Ascending aorta (tissue), 2 donors: Measurements from ENCODE around the gene TTLL5. TPM values are rescaled to one million over a fixed set of nuclear protein-coding genes. Genes with fewer than 3 reads are reported as not detected.
A peak's percentile ranks its signal among the peaks of the same experiment; 100 is the strongest.

Experiments used
- DNase-seq, 2 donors: peaks; one replicate each; pipeline ENCODE4 v3.0.0-alpha.2; 2019; ENCODE audit warnings: low spot score in 2 of 2
- H3K27ac ChIP-seq, 2 donors: fragments of 200-600 bp; sonication (generic); one replicate each; pipeline ENCODE4 v1.5.1; 2016 to 2017; ENCODE audit warnings: mild to moderate bottlenecking in 1 of 2
- H3K27me3 ChIP-seq: fragments of 200-600 bp; sonication (generic); one replicate; pipeline ENCODE4 v1.5.1; 2017
- H3K36me3 ChIP-seq, 2 donors: fragments of 200-600 bp; sonication (generic); one replicate each; pipeline ENCODE4 v1.5.1; 2016
- H3K4me1 ChIP-seq, 2 donors: fragments of 200-600 bp; sonication (generic); one replicate each; pipeline ENCODE4 v1.5.1; 2016 to 2017; ENCODE audit warnings: mild to moderate bottlenecking in 1 of 2
- H3K4me3 ChIP-seq, 2 donors: fragments of 200-600 bp; sonication (generic); one replicate each; pipeline ENCODE4 v1.5.1; 2016 to 2017; ENCODE audit warnings: mild to moderate bottlenecking in 1 of 2
- H3K9me3 ChIP-seq, 2 donors: fragments of 200-600 bp; sonication (generic); one replicate each; pipeline ENCODE4 v1.5.1; 2016
- intact Hi-C: fragments of 100-400 bp; cut with DNase I; formaldehyde crosslinking; loops from one replicate; pipeline ENCODE4 v1.15.1; 2023
- total RNA-seq: library from RNA; depleted of rRNA; stranded (reverse); fragments of >200 nt; gene quantifications from one replicate; pipeline ENCODE4 v1.1.0, GENCODE V29; 2016
- TF ChIP-seq, protein P1 (sequence below), 3 experiments: fragments of 200-600 bp in 2 of 3; fragments of 450-650 bp in 1 of 3; sonication (generic) in 2 of 3; IDR thresholded peaks; one replicate each; pipeline ENCODE4 v1.5.1; 2016 to 2019; ENCODE audit warnings: antibody characterized with exemption in 3 of 3, mild to moderate bottlenecking in 1 of 3, moderate library complexity in 1 of 3

TTLL5 gene
- total RNA-seq, 1 donor from 2014 or later: 43.1 TPM

GRCh38 chr14:75865531-75865930, 204.5 kb downstream of the TTLL5 start:
- peaks cover 7 to 16% of the 10 kb centered on the region in 2 donors for H3K4me1 ChIP-seq
- H3K9me3 ChIP-seq: no peaks in the 10 kb centered on the region
- H3K27me3 ChIP-seq: no peaks in the 10 kb centered on the region
- H3K4me3 ChIP-seq: no peak overlapping the region
- H3K27ac ChIP-seq: no peak overlapping the region
- intact Hi-C loops: loop anchor here (5.0 to 10.0 kb wide), 3 partner anchors 38 to 153 kb away; no protein-coding TSS in a partner anchor
- no peak for DNase-seq
- no peaks in the 10 kb centered on the region for H3K36me3 ChIP-seq
- TF ChIP-seq, protein P1, sequence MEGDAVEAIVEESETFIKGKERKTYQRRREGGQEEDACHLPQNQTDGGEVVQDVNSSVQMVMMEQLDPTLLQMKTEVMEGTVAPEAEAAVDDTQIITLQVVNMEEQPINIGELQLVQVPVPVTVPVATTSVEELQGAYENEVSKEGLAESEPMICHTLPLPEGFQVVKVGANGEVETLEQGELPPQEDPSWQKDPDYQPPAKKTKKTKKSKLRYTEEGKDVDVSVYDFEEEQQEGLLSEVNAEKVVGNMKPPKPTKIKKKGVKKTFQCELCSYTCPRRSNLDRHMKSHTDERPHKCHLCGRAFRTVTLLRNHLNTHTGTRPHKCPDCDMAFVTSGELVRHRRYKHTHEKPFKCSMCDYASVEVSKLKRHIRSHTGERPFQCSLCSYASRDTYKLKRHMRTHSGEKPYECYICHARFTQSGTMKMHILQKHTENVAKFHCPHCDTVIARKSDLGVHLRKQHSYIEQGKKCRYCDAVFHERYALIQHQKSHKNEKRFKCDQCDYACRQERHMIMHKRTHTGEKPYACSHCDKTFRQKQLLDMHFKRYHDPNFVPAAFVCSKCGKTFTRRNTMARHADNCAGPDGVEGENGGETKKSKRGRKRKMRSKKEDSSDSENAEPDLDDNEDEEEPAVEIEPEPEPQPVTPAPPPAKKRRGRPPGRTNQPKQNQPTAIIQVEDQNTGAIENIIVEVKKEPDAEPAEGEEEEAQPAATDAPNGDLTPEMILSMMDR (IDR thresholded peaks at IDR 0.05): no peak

DNA sequence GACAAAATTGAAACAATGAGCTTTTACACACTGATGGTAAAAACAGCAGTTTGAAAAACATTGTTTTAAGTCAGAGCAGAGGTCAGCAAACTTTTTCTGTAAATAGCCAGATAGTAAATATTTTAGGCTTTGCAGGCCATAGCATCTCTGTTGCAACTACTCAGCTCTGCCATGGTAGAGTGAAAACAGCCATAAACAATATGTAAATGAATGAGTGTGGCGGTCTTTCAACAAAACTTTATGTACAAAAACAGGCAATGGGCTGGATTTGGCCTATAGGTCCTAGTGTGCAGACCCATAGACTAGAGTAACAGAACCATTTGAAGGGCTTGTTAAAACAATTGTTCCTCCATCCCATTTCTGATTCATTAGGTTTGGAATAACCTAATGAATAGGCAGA, 205.9 kb downstream of the TTLL5 start:
- Histone ChIP-seq H3K27ac (no peak overlapping the region), H3K4me1 (peaks cover 7 to 12% of the 10 kb centered on the region in 2 donors), H3K4me3 (no peak overlapping the region), H3K36me3 (no peaks in the 10 kb centered on the region), H3K27me3 (no peaks in the 10 kb centered on the region), H3K9me3 (no peaks in the 10 kb centered on the region)
- TF ChIP-seq, protein P1 (IDR thresholded peaks at IDR 0.05): no peak
- no peak for DNase-seq
- intact Hi-C loops: loop anchor here (5.0 to 10.0 kb wide), 3 partner anchors 40 to 155 kb away; no protein-coding TSS in a partner anchor

- intact Hi-C loops: no loop called here
- Histone ChIP-seq H3K4me3 (no peak overlapping the region), H3K27me3 (no peaks in the 10 kb centered on the region), H3K36me3 (no peaks in the 10 kb centered on the region), H3K9me3 (no peaks in the 10 kb centered on the region), H3K4me1 (peaks cover 7 to 14% of the 10 kb centered on the region in 2 donors), H3K27ac (no peak overlapping the region)
- TF ChIP-seq, protein P1 (IDR thresholded peaks at IDR 0.05): no peak
- no peak for DNase-seq
Observed at GRCh38 chr14:75871181-75871880, 210.3 kb downstream of the TTLL5 start.

DNA sequence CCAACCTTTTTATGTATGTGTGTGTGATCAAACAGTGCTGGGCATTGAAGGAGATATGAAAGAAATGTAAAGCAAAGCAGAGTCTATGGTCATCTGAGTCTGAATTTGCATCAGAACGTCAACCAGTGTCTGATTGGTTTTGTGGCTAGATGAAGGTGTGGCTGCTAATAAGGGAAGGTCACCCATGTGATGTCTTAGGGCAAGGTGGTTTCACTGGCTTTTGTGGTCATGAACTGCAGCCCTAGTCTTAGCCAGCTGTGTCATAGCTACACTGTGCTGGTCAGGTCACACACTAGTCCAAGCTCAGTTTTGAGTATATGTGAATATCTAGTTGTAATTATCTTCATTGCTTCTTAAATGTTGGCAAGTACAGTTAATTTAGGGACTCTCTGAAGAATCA, 214.9 kb downstream of the TTLL5 start:
- Histone ChIP-seq H3K27ac (no peak overlapping the region), H3K36me3 (no peaks in the 10 kb centered on the region), H3K4me3 (no peak overlapping the region), H3K4me1 (peaks cover 0 to 4% of the 10 kb centered on the region in 2 donors), H3K9me3 (no peaks in the 10 kb centered on the region), H3K27me3 (no peaks in the 10 kb centered on the region)
- no peak for DNase-seq
- TF ChIP-seq, protein P1 (IDR thresholded peaks at IDR 0.05): no peak
- intact Hi-C loops: no loop called here

DNA sequence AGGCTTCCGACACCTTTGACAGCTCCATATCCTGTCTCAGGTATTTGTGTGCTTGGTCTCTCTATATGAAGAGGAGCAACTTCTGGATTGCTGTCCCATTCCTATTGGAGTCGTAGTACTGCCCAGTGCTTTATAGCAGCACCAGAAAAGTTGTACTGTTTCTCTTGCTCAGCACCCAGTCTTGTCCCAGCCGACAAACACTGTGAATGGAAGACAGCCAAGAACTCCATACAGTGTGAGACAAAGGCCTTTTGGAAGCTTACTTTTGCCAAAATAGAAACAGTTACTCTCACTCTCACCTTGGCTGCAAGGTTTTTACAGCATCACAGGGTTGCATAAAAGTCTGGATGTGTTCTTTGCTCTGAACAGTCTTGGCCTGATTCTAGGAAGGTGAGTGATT, 215.5 kb downstream of the TTLL5 start:
- intact Hi-C loops: no loop called here
- peaks cover 0 to 4% of the 10 kb centered on the region in 2 donors for H3K4me1 ChIP-seq
- H3K27me3 ChIP-seq: no peaks in the 10 kb centered on the region
- TF ChIP-seq, protein P1 (IDR thresholded peaks at IDR 0.05): no peak
- no peaks in the 10 kb centered on the region for H3K9me3 ChIP-seq
- H3K4me3 ChIP-seq: no peak overlapping the region
- no peak for DNase-seq
- H3K27ac ChIP-seq: peak overlapping the region in 1 of 2 donors; percentile 27
- no peaks in the 10 kb centered on the region for H3K36me3 ChIP-seq
